ENCODE results near the gene CELF4.

CELF4 gene

GRCh38 chr18:37545461-37546271 is 19.9 kb downstream of the CELF4 start:
- no peak for DNase-seq

- no peak for DNase-seq
These were observed 20.9 kb downstream of the CELF4 start for GRCh38 chr18:37544713-37545112.

GRCh38 chr18:37544217-37544616 is 21.4 kb downstream of the CELF4 start:
- no peak for DNase-seq

GRCh38 chr18:37543321-37543720 is 22.3 kb downstream of the CELF4 start:
- no peak for DNase-seq

GRCh38 chr18:37541517-37541916 is 24.1 kb downstream of the CELF4 start:
- DNase-seq: no peak

GRCh38 chr18:37540424-37541138 is 25.0 kb downstream of the CELF4 start:
- DNase-seq: no peak

GRCh38 chr18:37539236-37539635 is 26.4 kb downstream of the CELF4 start:
- no peak for DNase-seq

GRCh38 chr18:37538526-37539205 is 26.9 kb downstream of the CELF4 start:
- no peak for DNase-seq

GRCh38 chr18:37537868-37538525 is 27.6 kb downstream of the CELF4 start:
- peak; percentile 65 for DNase-seq

GRCh38 chr18:37536656-37537055 is 28.9 kb downstream of the CELF4 start:
- no peak for DNase-seq

GRCh38 chr18:37535968-37536367 is 29.6 kb downstream of the CELF4 start:
- DNase-seq: no peak

GRCh38 chr18:37534627-37535026 is 31.0 kb downstream of the CELF4 start:
- DNase-seq: no peak

GRCh38 chr18:37533647-37534584 is 31.7 kb downstream of the CELF4 start:
- no peak for DNase-seq

- DNase-seq: no peak
These were observed 32.7 kb downstream of the CELF4 start for GRCh38 chr18:37532917-37533316.

GRCh38 chr18:37529863-37530262 is 35.7 kb downstream of the CELF4 start:
- no peak for DNase-seq

GRCh38 chr18:37529296-37529695 is 36.3 kb downstream of the CELF4 start:
- no peak for DNase-seq

- DNase-seq: no peak
These were observed 38.2 kb downstream of the CELF4 start for GRCh38 chr18:37527395-37527794.

GRCh38 chr18:37525262-37525585 is 40.4 kb downstream of the CELF4 start:
- DNase-seq: no peak

GRCh38 chr18:37524498-37525261 is 40.9 kb downstream of the CELF4 start:
- DNase-seq: no peak

- no peak for DNase-seq
These were observed 41.5 kb downstream of the CELF4 start for GRCh38 chr18:37524139-37524497.
